Measurements from ENCODE around the gene TREM1.

DNA sequence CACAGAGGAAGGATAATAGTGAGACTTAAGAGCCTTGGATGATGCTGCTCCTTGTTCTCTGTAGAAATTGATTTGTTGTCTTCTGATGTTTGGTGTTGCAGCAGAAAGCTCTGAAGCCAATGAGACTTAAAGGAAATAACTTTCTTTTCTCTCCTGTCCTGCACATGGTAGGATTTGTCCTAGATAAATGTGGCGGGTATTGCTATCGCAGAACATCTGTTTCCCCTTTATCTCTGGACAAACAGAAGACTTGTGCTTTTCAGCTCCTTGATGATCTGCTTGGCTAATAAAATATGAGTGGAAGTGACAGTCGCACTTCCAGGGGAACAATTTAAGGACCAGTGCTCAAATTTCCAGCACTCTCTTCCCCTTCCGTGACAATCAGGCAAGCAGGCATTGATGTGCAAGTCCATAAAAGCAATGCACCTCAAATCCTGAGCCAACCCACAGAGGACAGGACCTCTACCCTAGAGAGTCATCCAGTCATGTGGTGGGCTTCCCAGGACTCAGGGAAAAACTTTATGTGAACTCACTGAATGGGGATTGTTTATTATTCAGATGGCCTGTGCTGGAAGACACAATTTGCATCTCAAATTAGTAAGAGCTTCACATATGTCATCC is 39.1 kb upstream of the TREM1 start:
- TF ChIP-seq POLR2A (IDR thresholded peaks at IDR 0.05) (no peak), POLR2AphosphoS5 (IDR thresholded peaks at IDR 0.05) (no peak)
- TF ChIP-seq, protein P1, sequence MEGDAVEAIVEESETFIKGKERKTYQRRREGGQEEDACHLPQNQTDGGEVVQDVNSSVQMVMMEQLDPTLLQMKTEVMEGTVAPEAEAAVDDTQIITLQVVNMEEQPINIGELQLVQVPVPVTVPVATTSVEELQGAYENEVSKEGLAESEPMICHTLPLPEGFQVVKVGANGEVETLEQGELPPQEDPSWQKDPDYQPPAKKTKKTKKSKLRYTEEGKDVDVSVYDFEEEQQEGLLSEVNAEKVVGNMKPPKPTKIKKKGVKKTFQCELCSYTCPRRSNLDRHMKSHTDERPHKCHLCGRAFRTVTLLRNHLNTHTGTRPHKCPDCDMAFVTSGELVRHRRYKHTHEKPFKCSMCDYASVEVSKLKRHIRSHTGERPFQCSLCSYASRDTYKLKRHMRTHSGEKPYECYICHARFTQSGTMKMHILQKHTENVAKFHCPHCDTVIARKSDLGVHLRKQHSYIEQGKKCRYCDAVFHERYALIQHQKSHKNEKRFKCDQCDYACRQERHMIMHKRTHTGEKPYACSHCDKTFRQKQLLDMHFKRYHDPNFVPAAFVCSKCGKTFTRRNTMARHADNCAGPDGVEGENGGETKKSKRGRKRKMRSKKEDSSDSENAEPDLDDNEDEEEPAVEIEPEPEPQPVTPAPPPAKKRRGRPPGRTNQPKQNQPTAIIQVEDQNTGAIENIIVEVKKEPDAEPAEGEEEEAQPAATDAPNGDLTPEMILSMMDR (IDR thresholded peaks at IDR 0.05): no peak

All from breast epithelium (tissue), 3 donors.